ENCODE data around the gene TRIM46.
"Not testable (repeated sequence)": the region's sequence is repeated elsewhere in the genome, so short reads cannot be mapped to it uniquely, and the experiment has no call there.

Gene TRIM46

GRCh38 chr1:155206891-155207805 lies 33.5 kb downstream of the TRIM46 start:
- DNase-seq: peak; percentile 85

GRCh38 chr1:155207806-155208540 lies 34.3 kb downstream of the TRIM46 start, which contains the start of gene THBS3:
Gene THBS3, minus strand, starts transcription at chr1:155207897. Its CDS starts 21 bp downstream, at chr1:155207876.
- no peak for DNase-seq

GRCh38 chr1:155208541-155209311 lies 35.1 kb downstream of the TRIM46 start, which contains the start of gene MTX1:
Gene MTX1, plus strand, starts transcription at chr1:155208695. Its CDS starts 110 bp downstream, at chr1:155208805.
- DNase-seq: peak; percentile 87

- DNase-seq: no peak
These were observed 35.7 kb downstream of the TRIM46 start for GRCh38 chr1:155209312-155209721.

- DNase-seq: no peak
These were observed 36.9 kb downstream of the TRIM46 start for GRCh38 chr1:155210314-155211104.

DNA sequence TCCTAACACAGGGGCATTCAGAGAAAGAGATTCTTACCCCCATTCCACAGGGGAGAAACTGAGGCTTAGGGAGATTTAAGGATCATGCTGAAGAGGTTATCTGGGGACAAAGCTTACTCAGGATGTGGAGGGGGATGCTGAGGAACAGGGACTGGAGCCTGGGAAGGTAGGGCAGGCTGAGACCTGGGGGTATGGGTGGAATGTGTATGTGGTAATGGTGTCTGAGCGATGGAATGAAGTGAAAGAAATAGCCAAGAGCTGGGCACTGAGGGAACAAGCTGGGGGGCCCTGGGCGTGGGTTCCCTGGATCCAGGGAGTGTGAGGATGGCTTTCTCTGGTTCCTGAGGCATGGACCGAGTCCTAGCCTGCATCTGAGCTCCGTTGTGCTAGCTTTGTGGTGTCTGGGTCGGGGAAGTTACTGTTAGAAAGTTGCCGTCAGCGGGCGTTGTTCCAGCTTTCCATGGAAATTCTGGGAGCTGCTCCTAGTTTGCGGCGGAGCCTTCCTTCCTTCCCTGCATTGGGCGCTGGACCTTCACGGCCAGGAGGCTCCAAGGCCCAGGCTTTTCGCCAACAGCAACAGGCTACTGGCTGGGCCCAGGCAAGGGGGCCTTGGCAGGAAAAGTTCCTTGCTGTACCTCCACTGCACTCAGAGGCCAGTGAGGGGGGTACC lies 37.9 kb downstream of the TRIM46 start:
- not testable (repeated sequence) for DNase-seq

GRCh38 chr1:155212051-155212440 lies 38.4 kb downstream of the TRIM46 start:
- not testable (repeated sequence) for DNase-seq

DNA sequence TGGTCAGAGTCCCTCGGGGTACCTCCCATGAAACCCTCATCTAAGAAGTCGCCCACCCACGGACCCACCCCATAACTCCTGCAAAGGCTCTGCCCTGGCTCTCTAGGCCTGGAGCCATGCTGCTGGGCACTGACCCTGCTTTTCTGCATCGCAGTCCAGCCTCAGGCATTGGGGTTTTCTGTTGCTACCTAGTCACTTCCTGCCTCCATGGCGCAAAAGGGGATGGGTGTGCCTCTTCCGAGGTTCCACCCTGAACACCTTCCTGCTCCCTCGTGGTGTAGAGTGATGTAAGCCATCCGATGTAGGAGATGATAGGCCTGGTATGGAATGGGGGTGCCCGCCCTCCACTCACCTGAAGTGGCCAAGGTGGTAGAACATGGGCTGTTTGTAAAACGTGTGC lies 41.1 kb downstream of the TRIM46 start:
- DNase-seq: not testable (repeated sequence)

- DNase-seq: no peak
These were observed 45.4 kb downstream of the TRIM46 start for GRCh38 chr1:155218854-155219591.

DNA sequence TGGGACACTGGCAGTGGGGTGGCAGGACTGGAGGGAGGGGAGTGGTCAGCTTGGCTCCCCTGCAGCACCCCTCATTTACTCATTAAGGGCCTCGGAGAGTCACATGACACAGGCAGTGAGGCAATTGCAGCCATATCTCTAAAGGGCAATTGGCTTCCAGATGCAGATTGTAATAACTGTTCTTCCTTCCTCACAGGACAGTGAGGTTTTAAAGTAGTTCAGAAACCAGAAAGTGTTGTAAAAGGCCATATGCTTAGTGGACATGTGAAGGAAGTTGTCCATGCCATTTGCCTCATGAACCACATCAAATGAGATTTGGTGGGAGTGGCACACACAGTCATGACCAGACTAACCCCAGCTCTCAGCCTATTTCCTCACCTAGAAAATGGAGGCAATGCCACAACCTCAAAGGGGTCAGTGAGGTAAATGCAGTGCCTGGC lies 46.0 kb downstream of the TRIM46 start:
- DNase-seq: no peak

DNA sequence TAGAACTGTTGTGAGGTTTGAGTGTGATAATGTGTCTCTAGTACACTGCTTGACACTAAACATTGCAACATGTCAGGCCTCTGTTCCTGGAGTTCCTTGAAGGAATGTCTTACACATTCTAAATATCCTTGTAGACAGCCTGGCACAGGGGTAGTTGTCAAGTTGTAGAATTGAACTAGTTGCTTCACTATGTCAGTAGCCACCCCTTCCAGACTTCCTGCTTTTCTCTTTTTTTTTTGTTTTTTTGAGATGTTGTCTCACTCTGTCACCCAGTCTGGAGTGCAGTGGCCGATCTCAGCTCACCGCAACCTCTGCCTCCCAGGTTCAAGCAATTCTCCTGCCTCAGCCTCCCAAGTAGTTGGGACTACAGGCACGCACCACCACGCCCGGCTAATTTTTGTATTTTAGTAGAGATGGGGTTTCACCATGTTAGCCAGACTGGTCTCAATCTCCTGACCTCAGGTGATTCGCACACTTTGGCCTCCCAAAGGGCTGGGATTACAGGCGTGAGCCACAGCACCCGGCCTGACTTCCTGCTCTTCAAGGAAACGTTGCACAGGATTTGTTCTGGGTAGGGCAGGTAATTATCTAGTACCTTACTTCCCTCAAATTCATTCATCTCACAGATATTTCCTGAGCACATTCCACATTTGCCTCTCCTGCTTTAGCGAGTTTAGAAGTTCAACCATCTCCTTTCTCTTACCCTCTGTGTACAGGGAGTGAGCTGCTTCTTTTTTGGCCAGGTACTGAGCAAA lies 46.7 kb downstream of the TRIM46 start:
- DNase-seq: not testable (repeated sequence)

- no peak for DNase-seq
These were observed 49.4 kb downstream of the TRIM46 start for GRCh38 chr1:155223047-155223446.

GRCh38 chr1:155225404-155225759 lies 51.7 kb downstream of the TRIM46 start:
- DNase-seq: not testable (repeated sequence)

- DNase-seq: peak; percentile 81
These were observed 52.7 kb downstream of the TRIM46 start for GRCh38 chr1:155226188-155226909.

GRCh38 chr1:155226910-155227260 lies 53.2 kb downstream of the TRIM46 start:
- DNase-seq: peak; percentile 58

- DNase-seq: peak; percentile 99
These were observed 53.8 kb downstream of the TRIM46 start for GRCh38 chr1:155227261-155228095.

DNA sequence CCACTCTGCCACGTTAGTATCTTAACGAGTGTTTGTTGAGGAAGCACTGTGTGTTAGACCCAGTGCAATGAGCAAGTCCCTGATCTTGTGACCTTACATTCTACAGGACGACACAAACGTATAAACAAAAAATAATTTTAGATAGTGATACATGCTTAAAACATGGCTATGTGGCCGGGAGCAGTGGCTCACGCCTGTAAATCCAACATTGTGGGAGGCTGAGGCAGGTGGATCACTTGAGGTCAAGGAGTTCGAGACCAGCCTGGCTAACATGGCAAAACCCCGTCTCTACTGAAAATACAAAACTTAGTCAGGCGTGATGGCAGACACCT lies 54.4 kb downstream of the TRIM46 start:
- DNase-seq: no peak

DNA sequence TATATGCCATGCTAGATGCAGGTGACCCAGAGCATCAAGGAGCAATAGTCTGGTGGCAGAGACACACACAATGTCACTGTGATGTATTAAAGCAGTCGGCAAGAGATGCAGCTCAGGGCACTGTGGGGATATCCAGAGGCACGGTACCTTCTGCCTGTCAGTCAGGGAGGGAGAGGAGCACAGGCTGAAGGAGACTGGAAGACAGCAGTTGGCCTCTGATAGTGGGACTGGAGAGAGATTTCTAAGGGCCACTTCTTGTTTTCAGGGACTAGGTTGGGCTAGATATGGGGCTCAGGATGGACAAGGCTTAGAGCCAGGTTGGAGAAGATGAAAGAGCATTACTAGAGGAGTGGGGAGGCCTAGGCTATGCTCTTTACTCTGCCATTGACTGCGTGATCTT lies 57.7 kb downstream of the TRIM46 start:
- not testable (repeated sequence) for DNase-seq
